ENCODE results near the gene CCDC57.
"Not testable (repeated sequence)": the region's sequence is repeated elsewhere in the genome, so short reads cannot be mapped to it uniquely, and the experiment has no call there.

The CCDC57 gene

DNA sequence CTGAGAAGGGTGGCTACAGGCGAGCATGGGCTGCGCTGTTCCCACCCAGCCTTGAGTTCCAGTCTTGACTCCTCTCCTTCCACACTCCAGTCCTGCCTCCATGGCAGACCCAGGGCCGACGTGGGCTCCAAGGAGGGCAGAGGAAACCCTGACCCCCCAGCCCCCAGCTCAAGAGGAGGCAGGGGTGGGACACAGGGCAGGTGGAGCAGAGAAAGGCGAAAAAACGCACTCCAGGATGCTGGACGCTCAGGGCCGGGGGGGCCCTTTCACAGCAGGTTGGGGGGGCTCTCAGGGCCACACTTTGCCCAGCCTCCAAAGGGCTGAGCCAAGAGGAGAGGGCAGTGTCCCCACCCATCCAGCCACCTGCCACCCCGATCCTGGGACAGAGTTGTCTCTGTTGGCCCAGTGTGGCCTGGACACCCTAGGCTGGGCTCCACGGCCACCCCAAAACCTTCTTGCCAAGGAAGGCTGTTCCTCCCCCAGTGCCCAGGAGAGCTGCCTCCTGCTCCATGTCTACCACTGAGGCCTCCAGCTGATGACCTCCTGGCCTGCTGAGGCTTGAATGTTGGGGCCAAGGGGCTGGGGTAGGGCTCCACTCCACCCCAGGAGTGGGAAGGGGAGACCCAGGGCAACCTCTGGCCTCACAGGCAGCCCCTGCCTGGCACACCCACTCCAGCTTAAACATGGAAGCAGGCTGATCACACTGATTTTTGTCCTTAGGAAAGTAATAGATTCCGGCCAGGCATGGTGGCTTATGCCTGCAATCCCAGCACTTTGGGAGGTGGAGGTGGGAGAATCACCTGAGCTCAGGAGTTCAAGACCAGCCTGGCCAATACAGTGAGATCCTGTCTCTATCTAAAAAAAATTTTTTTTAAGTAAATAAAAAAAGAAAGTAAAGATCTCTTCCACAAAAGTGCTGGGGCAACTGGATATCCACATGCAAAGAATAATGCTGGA, 7.4 kb upstream of the CCDC57 start:
- no peak for DNase-seq

DNA sequence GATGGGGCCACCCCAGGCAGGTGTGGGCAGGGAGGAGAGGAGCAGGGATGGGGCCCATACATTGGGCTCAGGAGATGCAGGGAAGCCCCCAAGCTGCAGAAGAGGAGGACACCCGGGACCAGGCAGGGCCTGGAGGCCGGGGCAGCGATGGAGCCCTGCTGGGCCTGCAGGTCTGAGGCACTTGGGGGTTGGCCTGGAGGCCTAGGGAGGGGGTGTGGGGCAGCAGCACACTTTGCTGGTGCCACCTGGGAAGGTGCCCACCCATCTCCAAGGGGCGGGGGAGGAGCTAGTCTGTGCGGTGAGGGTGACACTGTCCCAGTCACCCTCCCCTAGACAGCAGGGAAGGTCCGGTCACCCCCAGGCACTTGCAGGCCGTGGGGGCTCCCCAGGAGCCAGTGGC, 6.4 kb upstream of the CCDC57 start:
- DNase-seq: no peak

DNA sequence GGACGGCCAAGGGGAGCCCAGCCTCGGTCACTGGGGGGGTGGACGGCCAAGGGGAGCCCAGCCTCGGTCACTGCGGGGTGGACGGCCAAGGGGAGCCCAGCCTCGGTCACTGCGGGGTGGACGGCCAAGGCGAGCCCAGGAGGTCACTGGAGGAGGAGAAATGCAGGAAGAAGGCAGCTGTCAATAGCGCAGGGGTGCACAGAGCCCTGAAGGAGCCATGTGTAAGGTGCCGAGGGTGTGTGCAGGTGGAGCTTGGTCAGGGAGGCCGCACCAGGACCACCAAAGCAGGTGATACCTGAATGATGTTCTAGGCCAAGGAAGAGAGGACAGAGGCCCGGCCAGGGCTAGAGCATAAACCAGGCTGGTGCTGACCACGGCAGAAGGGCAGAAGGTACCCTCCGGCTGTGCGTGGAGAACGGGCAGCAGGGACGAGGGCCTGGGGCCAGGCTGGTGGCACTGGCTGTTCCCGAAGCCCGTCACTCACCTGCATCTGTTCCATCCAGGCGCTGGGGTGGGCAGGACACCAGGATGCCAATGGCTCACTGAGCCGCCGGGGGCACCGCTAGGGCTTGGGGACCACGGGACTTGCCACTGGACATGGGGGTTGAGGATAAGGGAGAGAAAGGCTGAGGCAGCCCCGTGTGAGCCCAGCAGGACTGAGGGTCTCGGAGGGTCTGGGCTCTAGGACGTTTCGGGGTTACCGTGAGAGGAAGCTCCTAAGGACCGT, 5.9 kb upstream of the CCDC57 start:
- no peak for DNase-seq

DNA sequence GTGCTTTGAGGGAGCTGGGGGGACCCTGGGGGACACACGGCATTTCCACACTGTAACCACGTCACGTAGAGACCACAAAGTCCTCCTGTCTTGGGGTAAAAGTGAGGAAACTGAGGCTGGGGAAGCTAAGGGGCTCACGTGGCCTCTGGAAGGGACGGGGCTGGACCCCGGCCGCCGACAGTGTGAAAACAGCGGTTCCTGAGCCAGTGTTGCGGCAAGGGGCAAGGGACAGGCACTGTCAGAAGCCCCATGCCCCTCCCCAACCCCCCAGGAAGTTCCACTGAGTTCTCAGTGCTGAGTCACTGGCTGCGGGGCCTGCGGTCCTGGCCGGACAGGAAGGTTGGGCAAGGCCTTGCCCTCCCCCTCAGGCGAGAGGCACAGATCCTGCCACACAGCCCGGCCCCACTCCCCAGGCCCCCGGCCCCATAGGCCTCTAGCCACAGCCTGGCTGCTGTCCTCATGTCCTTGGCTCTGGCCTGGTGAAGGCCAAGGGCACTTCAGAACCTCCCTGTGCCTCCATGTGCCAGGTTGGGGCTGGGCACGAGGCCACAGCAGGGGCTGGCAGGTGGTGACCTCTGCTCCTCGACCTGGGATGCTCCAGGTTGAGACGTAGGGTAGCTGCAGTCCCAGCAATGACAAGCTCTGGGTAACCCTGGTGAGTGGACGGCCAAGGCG, 5.0 kb upstream of the CCDC57 start:
- no peak for DNase-seq

DNA sequence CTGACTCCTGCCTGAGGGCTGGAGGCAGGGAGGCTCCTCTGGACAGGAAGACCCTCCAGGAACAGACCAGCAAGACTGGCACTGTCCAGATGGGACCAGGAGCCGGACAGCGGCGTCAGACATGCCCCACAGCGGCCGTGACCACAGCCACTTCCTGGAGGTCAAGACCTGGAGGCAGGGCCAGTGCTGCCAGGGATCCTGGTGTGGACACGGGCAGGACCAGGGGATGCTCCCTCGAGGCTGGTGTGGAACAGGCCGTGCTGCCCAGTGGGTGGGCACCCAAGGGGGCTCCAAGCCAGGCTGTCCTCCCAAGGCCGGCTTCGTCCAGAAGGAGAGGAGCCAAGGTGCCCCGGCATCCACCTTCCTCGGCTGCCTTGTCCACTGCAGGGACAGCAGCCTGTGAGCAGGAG, 4.5 kb upstream of the CCDC57 start:
- DNase-seq: no peak

DNA sequence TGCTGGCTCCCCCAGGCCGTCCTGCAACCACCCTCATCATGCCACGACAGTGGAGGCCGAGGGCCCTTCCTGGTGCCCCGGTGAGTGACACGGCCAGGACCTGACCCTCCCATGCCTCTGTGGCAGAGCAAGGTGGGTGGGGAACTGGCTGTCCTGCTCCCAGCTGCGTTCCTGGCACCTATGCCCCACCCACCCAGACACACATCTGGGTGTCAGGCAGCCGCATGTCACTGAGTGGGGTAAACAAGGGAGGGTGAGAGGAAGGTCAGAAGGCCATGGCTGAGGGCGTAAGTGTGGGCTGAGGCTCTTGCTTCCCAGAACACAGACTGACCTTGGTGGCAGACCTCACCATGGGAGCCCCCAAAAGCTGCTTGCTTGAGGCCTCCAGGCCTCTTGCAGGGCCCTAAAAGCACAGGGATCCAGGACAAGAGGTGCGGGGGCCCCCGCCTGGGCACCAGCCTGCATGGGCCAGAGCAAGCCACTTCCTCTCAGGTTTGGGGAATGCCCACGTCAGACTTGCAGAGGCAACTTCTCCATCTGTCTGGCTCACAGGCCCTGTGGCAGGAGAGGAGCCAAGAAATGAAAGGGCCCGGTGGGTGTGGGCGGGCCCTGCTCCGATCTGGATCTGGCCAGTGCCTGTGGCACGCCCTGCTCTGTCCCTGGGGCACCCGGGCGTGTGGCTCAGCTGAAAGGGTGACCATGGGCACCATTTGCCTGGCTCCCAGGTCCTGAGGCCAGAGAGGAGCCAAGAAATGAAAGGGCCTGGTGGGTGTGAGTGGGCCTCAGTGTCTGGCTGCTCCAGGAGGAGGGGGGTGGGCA, 3.9 kb upstream of the CCDC57 start:
- DNase-seq: no peak

DNA sequence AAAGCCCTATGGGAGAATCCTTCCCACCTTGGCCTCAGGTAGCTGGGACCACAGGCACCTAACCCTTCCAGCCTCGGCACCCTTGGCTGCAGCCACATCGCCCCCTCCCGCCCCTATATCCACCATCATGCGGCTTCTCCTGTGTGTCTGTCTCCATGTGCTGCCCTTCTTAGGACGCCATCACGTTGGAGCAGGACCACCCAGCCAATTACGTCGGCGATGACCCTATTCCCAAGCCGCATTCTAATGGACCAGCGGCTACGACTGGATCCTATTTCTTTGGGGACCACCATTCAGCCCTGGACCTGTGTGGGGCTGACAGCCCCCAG, 3.3 kb upstream of the CCDC57 start:
- no peak for DNase-seq

DNA sequence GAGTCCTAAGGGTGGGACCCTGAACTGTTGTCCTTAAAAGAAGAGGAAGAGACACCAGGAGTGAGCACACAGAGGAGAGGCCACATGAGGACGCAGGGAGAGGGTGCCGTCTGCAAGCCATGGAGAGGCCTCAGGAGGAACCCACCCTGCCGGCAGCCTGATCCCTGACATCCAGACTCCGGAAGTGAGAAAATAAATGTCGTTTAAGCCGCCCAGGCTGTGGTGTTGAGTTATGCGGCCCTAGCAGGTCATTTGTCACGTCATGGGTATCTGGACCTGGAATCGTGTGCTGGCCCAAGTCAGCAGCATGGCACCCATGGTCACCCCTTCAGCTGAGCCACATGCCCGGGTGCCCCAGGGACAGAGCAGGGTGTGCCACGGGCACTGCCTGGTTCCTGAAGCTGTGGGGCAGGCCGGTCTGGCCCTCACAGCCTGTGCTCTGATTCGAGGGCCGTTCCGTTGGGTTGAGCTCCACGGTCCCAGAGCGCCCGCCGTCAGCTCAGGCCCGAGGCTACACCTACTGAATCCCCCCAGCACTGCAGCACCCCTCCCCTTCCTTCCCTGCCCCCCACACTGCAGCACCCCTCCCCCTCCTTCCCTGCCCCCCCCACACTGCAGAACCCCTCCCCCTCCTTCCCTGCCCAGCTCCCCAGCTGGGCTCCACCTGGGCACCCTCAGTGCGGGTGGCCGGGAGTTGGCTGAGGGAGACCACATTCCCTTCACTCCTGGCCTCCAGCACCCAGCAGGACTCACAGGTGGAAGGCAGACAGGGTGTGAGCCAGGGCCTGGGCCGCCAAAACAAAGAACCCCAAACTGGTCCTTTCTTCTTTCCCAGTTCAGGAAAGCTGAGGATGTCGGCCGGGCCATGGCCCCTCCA, 2.7 kb upstream of the CCDC57 start:
- no peak for DNase-seq

DNA sequence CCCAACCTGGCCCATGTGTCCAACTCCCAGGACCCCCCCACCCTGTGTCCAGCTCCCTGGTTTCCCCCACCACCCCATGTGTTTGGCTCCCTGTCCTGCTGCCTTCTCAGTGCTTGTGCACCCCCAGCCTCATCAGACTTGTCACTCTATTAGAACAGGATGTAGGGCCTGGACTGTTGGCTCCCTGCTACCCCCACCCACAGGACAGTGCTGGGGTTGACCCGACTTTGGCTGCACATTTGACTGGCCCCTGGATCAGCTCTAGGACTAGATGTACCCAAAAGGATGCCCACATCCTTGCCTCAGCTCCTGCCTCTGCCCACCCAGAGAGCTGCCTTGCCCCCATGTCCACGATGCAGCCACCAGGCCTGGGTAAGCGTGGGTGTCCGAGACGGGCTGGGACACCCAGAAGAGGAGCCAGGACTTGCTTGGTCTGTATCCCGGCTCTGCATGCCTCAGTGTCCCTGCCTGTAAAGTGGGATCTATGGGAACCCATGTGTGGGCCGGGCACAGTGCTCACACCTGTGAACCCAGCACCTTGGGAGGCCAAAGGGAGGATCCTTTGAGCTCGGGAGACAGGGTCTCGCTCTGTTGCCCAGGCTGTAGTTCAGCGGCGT, 1.5 kb upstream of the CCDC57 start:
- DNase-seq: no peak

DNA sequence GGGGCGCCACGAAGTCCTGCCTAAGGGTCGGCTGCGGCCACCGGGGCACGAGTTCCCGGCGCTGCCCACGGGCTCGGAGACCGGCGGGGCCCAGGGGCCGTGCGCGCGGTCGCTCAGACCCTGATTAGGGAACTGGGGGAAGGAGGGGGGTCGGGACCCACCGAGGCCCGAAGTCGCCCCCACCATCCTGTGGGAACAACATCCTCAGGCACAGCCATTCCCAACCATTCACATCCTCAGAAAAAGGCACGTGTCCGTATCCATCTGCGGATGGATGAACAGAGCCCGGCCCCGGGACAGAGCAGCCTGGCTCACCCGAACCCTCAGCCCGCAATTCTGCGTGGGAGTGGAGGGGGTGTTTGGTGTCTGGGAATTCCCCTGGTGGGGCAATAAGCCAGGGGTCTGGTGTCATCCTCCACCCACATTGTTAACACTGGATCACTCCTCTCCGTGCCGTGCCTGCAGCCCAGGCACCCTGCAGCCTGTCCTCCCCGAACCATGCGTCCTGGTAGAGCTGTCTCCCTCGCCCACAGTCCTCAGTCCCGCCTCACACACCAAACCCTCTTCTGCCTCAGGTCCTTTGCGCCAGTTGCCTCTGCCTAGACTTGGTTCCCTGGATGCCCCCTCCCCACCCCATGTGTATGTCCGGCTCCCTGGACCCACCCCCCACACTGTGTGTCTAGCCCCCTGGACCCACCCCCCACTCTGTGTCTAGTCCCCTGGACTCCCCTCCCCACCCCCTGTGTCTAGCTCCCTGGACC, 789 bp upstream of the CCDC57 start:
- peak; percentile 11 for DNase-seq

DNA sequence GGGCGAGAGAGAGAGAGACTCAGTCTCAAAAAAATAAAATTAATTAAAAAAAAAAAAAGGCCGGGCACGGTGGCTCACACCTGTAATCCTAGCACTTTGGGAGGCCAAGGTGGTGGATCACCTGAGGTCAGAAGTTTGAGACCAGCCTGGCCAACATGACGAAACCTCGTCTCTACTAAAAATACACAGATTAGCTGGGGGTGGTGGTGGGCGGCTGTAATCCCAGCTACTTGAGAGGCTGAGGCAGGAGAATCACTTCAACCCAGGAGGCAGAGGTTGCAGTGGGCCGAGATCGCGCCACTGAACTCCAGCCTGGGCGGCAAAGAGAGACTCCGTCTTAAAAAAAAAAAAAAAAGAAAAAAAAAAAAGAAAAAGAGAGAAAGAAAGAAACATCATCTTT, 2.0 kb downstream of the CCDC57 start:
- not testable (repeated sequence) for DNase-seq

DNA sequence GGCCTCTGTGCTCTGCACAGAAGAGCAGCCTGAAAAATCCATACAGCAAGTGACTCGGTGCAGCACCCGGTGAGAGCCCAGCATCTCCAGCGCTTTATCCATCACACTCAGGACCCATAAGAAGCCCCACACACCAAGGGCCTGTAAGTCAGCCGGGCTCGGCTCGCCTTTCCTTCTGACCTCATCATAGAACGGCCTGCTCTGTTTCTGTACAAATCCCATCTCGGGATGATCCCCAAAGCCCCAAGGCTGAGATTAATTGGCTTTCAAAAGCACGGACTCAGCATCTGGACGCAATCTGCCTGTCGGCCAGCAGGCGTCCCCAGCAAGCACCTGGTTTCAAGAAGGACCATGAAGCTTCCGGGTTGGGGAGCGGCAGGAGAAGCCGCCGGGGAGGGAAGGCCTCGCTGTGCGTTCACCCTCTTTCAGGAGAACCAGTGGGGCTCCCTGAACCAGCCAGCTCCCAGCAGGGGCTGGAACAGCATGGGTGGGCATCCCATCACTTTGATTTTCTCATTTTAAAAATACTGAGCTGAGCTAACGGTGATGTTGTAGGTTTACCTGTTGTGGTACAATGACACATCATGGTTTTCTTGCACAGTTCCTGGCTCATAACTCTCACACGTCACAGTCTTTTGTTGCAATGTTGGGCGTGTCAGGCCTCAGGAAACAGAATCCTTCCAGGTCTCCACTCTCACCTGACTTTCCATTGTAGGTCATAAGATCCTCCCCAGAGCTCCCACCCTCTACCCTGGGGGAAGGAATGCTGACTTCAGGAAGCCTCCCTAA, 6.7 kb downstream of the CCDC57 start:
- DNase-seq: peak; percentile 75

DNA sequence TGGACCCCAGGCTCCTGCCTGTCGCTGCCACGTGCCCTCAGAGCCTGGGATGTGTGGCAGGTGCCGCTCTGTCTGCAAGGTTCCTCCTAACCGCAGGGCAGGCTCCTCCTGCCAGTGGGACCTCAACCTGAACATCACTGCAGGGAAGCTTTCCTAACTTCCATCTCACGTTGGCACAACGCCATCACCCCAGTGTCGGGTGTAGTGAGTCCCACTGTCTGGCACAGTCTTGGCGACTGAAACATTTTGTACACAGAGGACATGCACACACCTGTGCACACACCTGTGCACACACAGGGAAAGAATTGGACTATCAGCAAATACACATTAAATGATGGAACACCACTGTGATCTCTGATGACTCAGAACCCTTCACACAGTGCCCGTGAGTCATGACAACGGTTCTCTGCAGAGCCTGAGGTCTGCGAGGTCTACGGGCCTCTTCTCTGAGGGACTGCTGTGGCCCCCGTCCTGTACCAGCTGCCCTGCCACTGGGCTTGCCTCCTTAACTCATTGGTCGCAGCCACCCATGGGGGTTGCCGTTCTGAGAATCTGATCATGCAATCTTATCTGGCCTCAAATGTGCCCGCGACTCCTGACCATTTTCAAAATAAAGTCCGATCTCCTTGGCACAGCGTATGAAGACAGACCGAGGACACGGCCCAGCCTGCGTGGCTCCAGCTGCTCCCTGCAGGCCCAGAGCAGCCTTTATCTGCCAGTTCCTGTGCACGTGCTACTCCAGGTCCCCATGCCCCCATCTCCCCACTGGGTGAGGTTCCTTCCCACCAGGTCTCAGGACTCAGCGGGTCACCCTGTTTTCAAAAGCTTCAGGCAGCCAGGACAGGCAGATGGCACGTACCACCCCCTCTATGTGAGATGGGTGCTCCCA, 7.6 kb downstream of the CCDC57 start:
- DNase-seq: peak; percentile 96

DNA sequence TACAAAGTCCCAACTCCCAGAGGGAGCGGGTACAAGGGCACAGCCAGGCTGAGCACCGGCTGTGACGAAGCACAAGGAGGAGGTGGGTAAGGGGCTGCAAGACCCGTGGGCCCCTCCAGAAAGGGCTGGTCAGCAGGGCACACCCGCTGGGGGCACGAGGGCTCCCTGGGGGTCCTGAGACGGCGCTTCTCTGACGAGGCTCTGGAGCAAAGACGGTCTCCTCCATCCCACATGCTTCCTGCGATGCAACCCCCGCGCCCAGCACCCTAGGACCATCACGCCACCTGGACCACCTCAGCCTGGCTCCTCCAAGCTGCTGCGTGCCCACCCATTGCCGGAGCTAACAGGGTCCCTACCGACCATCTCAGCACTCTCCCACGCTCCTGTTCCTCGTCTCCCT, 8.7 kb downstream of the CCDC57 start:
- DNase-seq: no peak

DNA sequence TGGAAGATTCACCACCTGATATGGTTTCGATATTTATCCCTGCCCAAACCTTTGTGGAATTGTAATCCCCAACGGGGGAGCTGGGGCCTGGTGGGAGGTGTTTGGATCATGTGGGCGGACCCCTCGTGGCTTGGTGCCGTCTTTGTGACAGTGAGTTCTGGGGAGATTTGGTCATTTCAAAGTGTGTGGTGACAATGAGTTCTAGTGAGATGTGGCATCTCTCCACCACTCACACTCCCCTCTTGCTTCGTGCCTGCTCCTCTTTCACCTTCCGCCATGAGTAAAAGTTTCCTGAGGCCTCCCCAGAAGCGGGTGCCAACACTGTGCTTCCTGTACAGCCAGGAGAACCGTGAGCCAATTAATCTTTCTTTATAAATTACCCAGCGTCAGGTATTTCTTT, 9.7 kb downstream of the CCDC57 start:
- no peak for DNase-seq

DNA sequence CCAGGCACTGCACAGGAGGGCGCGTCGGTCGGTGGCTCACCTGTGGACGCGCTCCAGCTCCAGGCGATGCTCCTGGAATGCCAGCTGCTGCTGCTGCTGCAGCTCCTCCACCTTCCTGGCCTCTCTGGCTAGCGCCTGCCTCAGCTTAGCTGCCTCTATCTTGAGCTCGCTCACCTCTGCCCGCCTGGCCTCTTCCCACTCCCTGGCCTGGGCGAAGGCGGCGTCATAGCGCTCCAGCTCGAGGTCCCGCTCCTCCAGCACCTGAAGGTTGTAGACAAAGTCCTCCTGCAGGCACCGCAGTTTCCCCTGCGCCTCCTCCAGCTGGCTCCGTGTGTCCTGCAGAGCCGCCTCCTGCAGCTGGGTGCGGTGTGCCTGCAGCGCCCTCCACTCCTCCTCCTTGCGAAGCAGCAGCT, 11.1 kb downstream of the CCDC57 start:
- DNase-seq: no peak

DNA sequence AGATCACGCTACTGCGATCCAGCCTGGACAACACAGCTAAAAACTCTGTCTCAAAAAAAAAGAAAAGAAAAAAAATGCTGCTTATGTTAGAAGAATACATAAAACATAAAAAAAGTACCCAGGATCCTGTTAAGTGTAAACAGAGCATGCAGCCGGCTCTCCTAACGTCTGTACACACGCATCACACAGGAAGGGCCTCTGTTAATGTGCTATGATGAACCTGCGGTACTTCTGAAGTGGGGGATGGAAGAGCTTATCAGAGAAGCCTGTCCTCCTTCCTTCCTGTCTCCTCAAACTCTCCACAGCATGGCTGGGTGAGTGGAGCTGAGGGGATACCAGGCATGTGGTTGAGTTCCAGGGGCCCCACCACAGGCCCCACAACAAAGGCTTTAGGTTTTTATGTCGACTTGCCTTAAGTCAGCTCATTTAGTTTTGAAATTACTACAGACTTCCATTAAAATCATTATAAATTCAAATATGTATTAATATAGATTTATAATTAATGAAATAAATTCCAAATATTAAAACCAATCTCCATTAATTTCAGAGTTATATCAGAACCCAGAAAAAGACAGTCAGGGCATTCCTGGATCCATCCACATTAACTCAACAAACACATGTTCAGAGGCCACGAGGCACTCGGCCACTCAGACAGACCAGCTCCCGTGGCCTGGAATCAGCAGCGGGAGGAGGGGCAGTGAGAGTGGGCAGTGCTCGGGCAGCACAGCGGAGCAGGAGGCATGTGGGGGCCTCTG, 11.7 kb downstream of the CCDC57 start:
- DNase-seq: peak; percentile 23

DNA sequence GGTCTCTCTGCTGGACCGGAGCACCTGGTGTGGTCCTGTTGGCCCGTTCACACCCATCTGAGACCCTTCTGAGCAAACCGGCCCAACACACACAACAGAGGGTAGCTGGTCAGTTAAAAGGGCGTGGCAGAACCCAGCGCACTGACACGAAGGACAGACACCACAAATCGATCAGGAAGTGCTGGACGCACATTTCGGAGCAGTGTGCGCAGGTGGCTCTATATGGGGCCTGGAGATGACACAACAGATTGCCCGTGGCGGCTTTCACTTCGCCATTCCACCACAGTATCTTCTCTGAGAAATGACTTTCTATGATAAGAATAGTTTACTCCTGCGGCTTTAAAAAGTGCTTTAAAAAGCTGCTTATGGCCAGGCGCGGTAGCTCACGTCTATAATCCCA, 12.5 kb downstream of the CCDC57 start:
- DNase-seq: no peak
